RWPE1 (cell line): ENCODE measurements around the gene MICB.
"Not testable (repeated sequence)": the region's sequence is repeated elsewhere in the genome, so short reads cannot be mapped to it uniquely, and the experiment has no call there.

Experiments
- CTCF ChIA-PET: fragments of 350-600 bp; sonication (Branson Sonifier 250); formaldehyde crosslinking; extraction: SDS; loops from one replicate; lab custom pipeline; 2021; lab: Yijun Ruan, JAX
- POLR2A ChIA-PET: fragments of 400-600 bp; formaldehyde crosslinking; extraction: SDS; loops from one replicate; lab custom pipeline; 2020; ENCODE audit warnings: antibody characterized with exemption; ENCODE audit not compliant: low non-redundant PET; lab: Yijun Ruan, JAX
- DNase-seq: peaks from one replicate; pipeline ENCODE4 v3.0.0; 2012; ENCODE audit warnings: low spot score
- H3K27ac ChIP-seq: fragments of 450-650 bp; 2 replicates; pipeline ENCODE4 v1.5.1; 2017
- CTCF ChIP-seq: fragments of 450-650 bp; conservative IDR thresholded peaks from 2 replicates; pipeline ENCODE4 v1.5.1; 2017; ENCODE audit warnings: low read depth, mild to moderate bottlenecking

Gene MICB

GRCh38 chr6:31502586-31502985 lies 4.6 kb downstream of the MICB start:
- H3K27ac ChIP-seq = no peak overlapping the region
- CTCF ChIA-PET = interaction anchor here (0.7 kb wide), 1 partner anchor 8 kb away, joined by 3 read pairs; no protein-coding TSS in a partner anchor
- no peak for DNase-seq
- POLR2A ChIA-PET = no interaction called here
- no peak for TF ChIP-seq CTCF

- DNase-seq, POLR2A ChIA-PET, H3K27ac ChIP-seq, CTCF ChIA-PET: not testable (repeated sequence)
These were observed 11.1 kb downstream of the MICB start for GRCh38 chr6:31509036-31509435.

- no peak overlapping the region for H3K27ac ChIP-seq
- CTCF ChIA-PET = no interaction called here
- no peak for DNase-seq
- POLR2A ChIA-PET = no interaction called here
- no peak for TF ChIP-seq CTCF
These were observed 12.1 kb downstream of the MICB start for GRCh38 chr6:31510007-31510406.

- CTCF ChIA-PET = interaction anchor here (0.7 kb wide), 1 partner anchor 23 kb away, joined by 3 read pairs; no protein-coding TSS in a partner anchor
- POLR2A ChIA-PET = no interaction called here
These were observed 15.7 kb downstream of the MICB start for GRCh38 chr6:31513456-31514165.

GRCh38 chr6:31521835-31522234 lies 23.9 kb downstream of the MICB start:
- H3K27ac ChIP-seq = no peak overlapping the region
- CTCF ChIA-PET = interaction anchor here (0.6 kb wide), 1 partner anchor 10 kb away, joined by 5 read pairs; no protein-coding TSS in a partner anchor
- TF ChIP-seq CTCF = no peak
- POLR2A ChIA-PET = no interaction called here
- no peak for DNase-seq

More at GRCh38 chr6:31513456-31514165, 15.7 kb downstream of the MICB start:
- no peak for DNase-seq
- no peak for TF ChIP-seq CTCF
- no peak overlapping the region for H3K27ac ChIP-seq

GRCh38 chr6:31525553-31525931 lies 27.6 kb downstream of the MICB start:
- H3K27ac ChIP-seq = no peak overlapping the region
- DNase-seq = no peak
- CTCF ChIA-PET = no interaction called here
- TF ChIP-seq CTCF = no peak
- POLR2A ChIA-PET = no interaction called here

- CTCF ChIA-PET = interaction anchor here (0.7 kb wide), 1 partner anchor 72 kb away, joined by 4 read pairs; no protein-coding TSS in a partner anchor
- no peak for DNase-seq
- no peak for TF ChIP-seq CTCF
- H3K27ac ChIP-seq = no peak overlapping the region
- POLR2A ChIA-PET = no interaction called here
These were observed 28.1 kb downstream of the MICB start for GRCh38 chr6:31525932-31526591.
